ENCODE results near the gene CHST8. TPM values are rescaled to one million over a fixed set of nuclear protein-coding genes. Genes with fewer than 3 reads are reported as not detected.
"Not testable (repeated sequence)": the region's sequence is repeated elsewhere in the genome, so short reads cannot be mapped to it uniquely, and the experiment has no call there.

The CHST8 gene
- total RNA-seq, 2 experiments from 2014 or later: not detected

GRCh38 chr19:33663316-33663715 is 41.6 kb downstream of the CHST8 start:
- H3K27me3 Mint-ChIP-seq; ATAC-seq (ENCODE audit: low read depth); DNase-seq; H3K27ac Mint-ChIP-seq; H3K4me3 Mint-ChIP-seq; H3K4me1 Mint-ChIP-seq; H3K36me3 Mint-ChIP-seq; H3K9me3 Mint-ChIP-seq; POLR2A ChIA-PET: not testable (repeated sequence)

- no peak overlapping the region for H3K4me3 Mint-ChIP-seq
- no peak for ATAC-seq (ENCODE audit: low read depth)
- POLR2A ChIA-PET: no interaction called here
- no peaks in the 10 kb centered on the region for H3K9me3 Mint-ChIP-seq
- no peak overlapping the region for H3K27ac Mint-ChIP-seq
- no peaks in the 10 kb centered on the region for H3K4me1 Mint-ChIP-seq
- DNase-seq: no peak
- H3K36me3 Mint-ChIP-seq: no peaks in the 10 kb centered on the region
- H3K27me3 Mint-ChIP-seq: no peaks in the 10 kb centered on the region
Observed at GRCh38 chr19:33664744-33665143, 43.0 kb downstream of the CHST8 start.

- H3K4me1 Mint-ChIP-seq: no peaks in the 10 kb centered on the region
- POLR2A ChIA-PET: no interaction called here
- no peaks in the 10 kb centered on the region for H3K36me3 Mint-ChIP-seq
- H3K27ac Mint-ChIP-seq: no peak overlapping the region
- ATAC-seq (ENCODE audit: low read depth) (no peak), DNase-seq (no peak)
- no peaks in the 10 kb centered on the region for H3K9me3 Mint-ChIP-seq
- H3K27me3 Mint-ChIP-seq: no peaks in the 10 kb centered on the region
- no peak overlapping the region for H3K4me3 Mint-ChIP-seq
Observed at GRCh38 chr19:33665776-33666595, 44.2 kb downstream of the CHST8 start.

GRCh38 chr19:33667141-33667650 is 45.4 kb downstream of the CHST8 start:
- POLR2A ChIA-PET: no interaction called here
- no peak for ATAC-seq (ENCODE audit: low read depth)
- no peak overlapping the region for H3K4me3 Mint-ChIP-seq
- H3K4me1 Mint-ChIP-seq: no peaks in the 10 kb centered on the region
- H3K27ac Mint-ChIP-seq: no peak overlapping the region
- H3K36me3 Mint-ChIP-seq: no peaks in the 10 kb centered on the region
- no peak for DNase-seq
- H3K9me3 Mint-ChIP-seq: no peaks in the 10 kb centered on the region
- no peaks in the 10 kb centered on the region for H3K27me3 Mint-ChIP-seq

GRCh38 chr19:33667881-33668280 is 46.1 kb downstream of the CHST8 start:
- H3K9me3 Mint-ChIP-seq: no peaks in the 10 kb centered on the region
- POLR2A ChIA-PET: no interaction called here
- DNase-seq: no peak
- peaks cover 2% of the 10 kb centered on the region for H3K27me3 Mint-ChIP-seq
- no peak overlapping the region for H3K27ac Mint-ChIP-seq
- H3K36me3 Mint-ChIP-seq: no peaks in the 10 kb centered on the region
- no peak for ATAC-seq (ENCODE audit: low read depth)
- no peaks in the 10 kb centered on the region for H3K4me1 Mint-ChIP-seq
- no peak overlapping the region for H3K4me3 Mint-ChIP-seq

GRCh38 chr19:33668968-33669367 is 47.2 kb downstream of the CHST8 start:
- H3K4me1 Mint-ChIP-seq: no peaks in the 10 kb centered on the region
- no peak for DNase-seq
- ATAC-seq (ENCODE audit: low read depth): no peak
- no peak overlapping the region for H3K4me3 Mint-ChIP-seq
- H3K9me3 Mint-ChIP-seq: no peaks in the 10 kb centered on the region
- no peak overlapping the region for H3K27ac Mint-ChIP-seq
- POLR2A ChIA-PET: no interaction called here
- H3K36me3 Mint-ChIP-seq: no peaks in the 10 kb centered on the region
- H3K27me3 Mint-ChIP-seq: peaks cover 2% of the 10 kb centered on the region

GRCh38 chr19:33669376-33669775 is 47.6 kb downstream of the CHST8 start:
- no peaks in the 10 kb centered on the region for H3K9me3 Mint-ChIP-seq
- POLR2A ChIA-PET: no interaction called here
- H3K36me3 Mint-ChIP-seq: no peaks in the 10 kb centered on the region
- no peaks in the 10 kb centered on the region for H3K4me1 Mint-ChIP-seq
- peaks cover 2% of the 10 kb centered on the region for H3K27me3 Mint-ChIP-seq
- H3K27ac Mint-ChIP-seq: no peak overlapping the region
- ATAC-seq (ENCODE audit: low read depth): no peak
- DNase-seq: no peak
- H3K4me3 Mint-ChIP-seq: no peak overlapping the region

GRCh38 chr19:33670398-33670797 is 48.6 kb downstream of the CHST8 start:
- no peaks in the 10 kb centered on the region for H3K9me3 Mint-ChIP-seq
- H3K27ac Mint-ChIP-seq: no peak overlapping the region
- ATAC-seq (ENCODE audit: low read depth): no peak
- DNase-seq: no peak
- H3K4me1 Mint-ChIP-seq: no peaks in the 10 kb centered on the region
- H3K36me3 Mint-ChIP-seq: no peaks in the 10 kb centered on the region
- no peak overlapping the region for H3K4me3 Mint-ChIP-seq
- POLR2A ChIA-PET: no interaction called here
- H3K27me3 Mint-ChIP-seq: peaks cover 2% of the 10 kb centered on the region

- no peak for DNase-seq
Observed at GRCh38 chr19:33671211-33671610, 49.5 kb downstream of the CHST8 start.

GRCh38 chr19:33673258-33673875 is 51.6 kb downstream of the CHST8 start:
- H3K4me3 Mint-ChIP-seq: no peak overlapping the region
- no peaks in the 10 kb centered on the region for H3K9me3 Mint-ChIP-seq
- H3K27ac Mint-ChIP-seq: no peak overlapping the region
- H3K36me3 Mint-ChIP-seq: no peaks in the 10 kb centered on the region
- no peak for ATAC-seq (ENCODE audit: low read depth)
- DNase-seq: no peak
- POLR2A ChIA-PET: no interaction called here
- no peaks in the 10 kb centered on the region for H3K4me1 Mint-ChIP-seq
- peaks cover 2% of the 10 kb centered on the region for H3K27me3 Mint-ChIP-seq

More at GRCh38 chr19:33671211-33671610, 49.5 kb downstream of the CHST8 start:
- H3K9me3 Mint-ChIP-seq: no peaks in the 10 kb centered on the region
- no peak for ATAC-seq (ENCODE audit: low read depth)
- H3K4me3 Mint-ChIP-seq: no peak overlapping the region
- H3K27me3 Mint-ChIP-seq: peaks cover 2% of the 10 kb centered on the region
- no peaks in the 10 kb centered on the region for H3K36me3 Mint-ChIP-seq
- no peak overlapping the region for H3K27ac Mint-ChIP-seq
- no peaks in the 10 kb centered on the region for H3K4me1 Mint-ChIP-seq
- POLR2A ChIA-PET: no interaction called here

GRCh38 chr19:33673996-33674625 is 52.4 kb downstream of the CHST8 start:
- H3K4me1 Mint-ChIP-seq: no peaks in the 10 kb centered on the region
- no peaks in the 10 kb centered on the region for H3K36me3 Mint-ChIP-seq
- ATAC-seq (ENCODE audit: low read depth) (no peak), DNase-seq (no peak)
- no peaks in the 10 kb centered on the region for H3K9me3 Mint-ChIP-seq
- POLR2A ChIA-PET: no interaction called here
- no peak overlapping the region for H3K4me3 Mint-ChIP-seq
- H3K27ac Mint-ChIP-seq: no peak overlapping the region
- peaks cover 2% of the 10 kb centered on the region for H3K27me3 Mint-ChIP-seq

GRCh38 chr19:33674626-33675367 is 53.0 kb downstream of the CHST8 start:
- Mint-ChIP-seq H3K27me3 (peaks cover 2% of the 10 kb centered on the region), H3K9me3 (no peaks in the 10 kb centered on the region), H3K4me1 (no peaks in the 10 kb centered on the region), H3K36me3 (no peaks in the 10 kb centered on the region), H3K4me3 (no peak overlapping the region), H3K27ac (no peak overlapping the region)
- DNase-seq: no peak
- POLR2A ChIA-PET: no interaction called here
- no peak for ATAC-seq (ENCODE audit: low read depth)

GRCh38 chr19:33675501-33676124 is 53.9 kb downstream of the CHST8 start:
- H3K36me3 Mint-ChIP-seq: no peaks in the 10 kb centered on the region
- peaks cover 2% of the 10 kb centered on the region for H3K27me3 Mint-ChIP-seq
- H3K4me1 Mint-ChIP-seq: no peaks in the 10 kb centered on the region
- ATAC-seq (ENCODE audit: low read depth) (no peak), DNase-seq (no peak)
- H3K27ac Mint-ChIP-seq: no peak overlapping the region
- no peak overlapping the region for H3K4me3 Mint-ChIP-seq
- POLR2A ChIA-PET: no interaction called here
- no peaks in the 10 kb centered on the region for H3K9me3 Mint-ChIP-seq
